Measurements from ENCODE around the gene GHITM. TPM values are rescaled to one million over a fixed set of nuclear protein-coding genes. Genes with fewer than 3 reads are reported as not detected.

GHITM gene
- total and polyA plus RNA-seq, 2 of the 8 experiments (the other 6 are each of a cell fraction or from before 2014, with no cell fraction given): 86.2 to 97.0 TPM

DNA sequence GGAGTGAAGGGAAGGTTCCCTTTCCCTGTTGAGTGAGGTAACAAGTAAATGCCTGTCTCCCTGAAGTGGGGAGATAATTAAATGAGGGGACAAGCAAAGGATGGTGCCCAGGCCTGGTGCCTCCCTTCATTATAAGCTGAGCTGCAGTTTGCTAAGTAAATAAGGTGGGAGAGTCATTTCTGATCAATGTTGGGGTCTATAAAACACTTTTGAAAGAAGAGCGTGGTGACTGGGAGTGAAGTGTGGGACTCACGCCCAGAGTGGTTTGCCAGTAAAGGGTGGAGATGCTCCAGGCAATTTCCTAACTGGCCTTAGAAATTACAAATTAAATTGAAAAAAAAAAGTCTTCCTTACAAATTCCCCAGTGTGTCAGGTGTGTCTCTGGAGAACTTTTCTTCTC lies 24.7 kb downstream of the GHITM start (continued):
- TF ChIP-seq YY1 (IDR thresholded peaks at IDR 0.05; ENCODE audit: low read depth, low read length): no peak
- no peak for TF ChIP-seq BCL11A (IDR thresholded peaks at IDR 0.05; ENCODE audit: low read depth in 2 of 2, low read length in 2 of 2)
- no peak for TF ChIP-seq BRCA1 (IDR thresholded peaks at IDR 0.05; ENCODE audit: low read depth, low read length)
- TF ChIP-seq POU5F1 (IDR thresholded peaks at IDR 0.05; ENCODE audit: low read depth, low read length): no peak
- TF ChIP-seq KDM5A (IDR thresholded peaks at IDR 0.05; ENCODE audit: low read length): no peak

All from H1 (cell line).